HepG2 (cell line): Measurements from ENCODE around the gene PIP4K2B. TPM values are rescaled to one million over a fixed set of nuclear protein-coding genes. Genes with fewer than 3 reads are reported as not detected.

ENCODE experiments used
- AKNA ChIP-seq: sonication (generic); formaldehyde crosslinking; IDR thresholded peaks from 2 replicates; pipeline ENCODE4 v1.4.0; 2020; ENCODE audit warnings: missing genetic modification reagents, borderline replicate concordance
- ARID4A ChIP-seq: sonication (generic); formaldehyde crosslinking; IDR thresholded peaks from 2 replicates; pipeline ENCODE4 v1.5.0; 2020; ENCODE audit warnings: mild to moderate bottlenecking, missing genetic modification reagents, borderline replicate concordance
- CEBPB ChIP-seq: IDR thresholded peaks from 2 replicates; pipeline ENCODE4 v1.6.1; 2011; ENCODE audit warnings: low read depth, low read length, improper control_type of control experiment, borderline replicate concordance
- EP300 ChIP-seq, 3 experiments: sonication (generic) in 1 of 3; formaldehyde crosslinking in 1 of 3; IDR thresholded peaks; 2 replicates each; pipeline versions ENCODE4 v1.5.1 to v1.6.1; 2011 to 2020; ENCODE audit warnings: low read depth in 2 of 3, low read length in 2 of 3, borderline replicate concordance in 1 of 3, improper control_type of control experiment in 1 of 3, mild to moderate bottlenecking in 1 of 3, missing genetic modification reagents in 1 of 3, moderate library complexity in 1 of 3
- GATA4 ChIP-seq: sonication (generic); IDR thresholded peaks from 2 replicates; pipeline ENCODE4 v1.6.1; 2016; ENCODE audit warnings: antibody characterized with exemption, low read depth, borderline replicate concordance
- KAT7 ChIP-seq: IDR thresholded peaks from 2 replicates; pipeline ENCODE4 v1.6.1; 2018; ENCODE audit warnings: borderline replicate concordance, missing compliant biosample characterization
- PLRG1 ChIP-seq: fragments of 450-650 bp; conservative IDR thresholded peaks from 2 replicates; pipeline ENCODE4 v1.6.1; 2016
- YEATS2 ChIP-seq: sonication (generic); formaldehyde crosslinking; IDR thresholded peaks from 2 replicates; pipeline ENCODE4 v1.4.0; 2020; ENCODE audit warnings: missing genetic modification reagents, borderline replicate concordance
- ZBTB43 ChIP-seq: sonication (generic); formaldehyde crosslinking; conservative IDR thresholded peaks from 2 replicates; pipeline ENCODE4 v1.4.0; 2020; ENCODE audit warnings: missing genetic modification reagents
- ZNF337 ChIP-seq: sonication (generic); formaldehyde crosslinking; IDR thresholded peaks from 2 replicates; pipeline ENCODE4 v1.5.1; 2020; ENCODE audit warnings: missing genetic modification reagents, low read depth, mild to moderate bottlenecking, borderline replicate concordance
- ZNF33A ChIP-seq: sonication (generic); formaldehyde crosslinking; IDR thresholded peaks from 2 replicates; pipeline ENCODE4 v1.5.1; 2020; ENCODE audit warnings: missing genetic modification reagents, mild to moderate bottlenecking, moderate library complexity, borderline replicate concordance
- ZNF607 ChIP-seq: sonication (generic); formaldehyde crosslinking; IDR thresholded peaks from 2 replicates; pipeline ENCODE4 v1.5.1; 2020; ENCODE audit warnings: missing genetic modification reagents, mild to moderate bottlenecking, borderline replicate concordance
- ZNF720 ChIP-seq: sonication (generic); formaldehyde crosslinking; IDR thresholded peaks from 2 replicates; pipeline ENCODE4 v1.4.0; 2020; ENCODE audit warnings: missing genetic modification reagents
- polyA plus RNA-seq, 8 experiments: library from polyadenylated mRNA; depleted of rRNA in 3 of 8; stranded (reverse) in 7 of 8; unstranded in 1 of 8; fragments of >200 nt; fragmentation: Illumina TruSeq in 4 of 8; extraction: Trizol in 4 of 8; gene quantifications; 2 replicates each; pipeline versions ENCODE4 v1.2.1 to v1.2.3, GENCODE V29; 2011 to 2016; ENCODE audit warnings: low read depth in 4 of 8, missing spikeins in 1 of 8, mixed read lengths in 1 of 8; ENCODE audit not compliant: insufficient read depth in 1 of 8
- total RNA-seq, 5 experiments: library from RNA; depleted of rRNA; stranded (reverse); fragments of >200 nt; fragmentation: Illumina TruSeq; extraction: Trizol; gene quantifications; 2 replicates each; pipeline ENCODE4 v1.2.3, GENCODE V29; 2016; ENCODE audit warnings: low read depth in 1 of 5

The PIP4K2B gene
- total and polyA plus RNA-seq, 2 of the 13 experiments (the other 11 are each of a cell fraction or from before 2014, with no cell fraction given), result 20.4 to 54.0 TPM

DNA sequence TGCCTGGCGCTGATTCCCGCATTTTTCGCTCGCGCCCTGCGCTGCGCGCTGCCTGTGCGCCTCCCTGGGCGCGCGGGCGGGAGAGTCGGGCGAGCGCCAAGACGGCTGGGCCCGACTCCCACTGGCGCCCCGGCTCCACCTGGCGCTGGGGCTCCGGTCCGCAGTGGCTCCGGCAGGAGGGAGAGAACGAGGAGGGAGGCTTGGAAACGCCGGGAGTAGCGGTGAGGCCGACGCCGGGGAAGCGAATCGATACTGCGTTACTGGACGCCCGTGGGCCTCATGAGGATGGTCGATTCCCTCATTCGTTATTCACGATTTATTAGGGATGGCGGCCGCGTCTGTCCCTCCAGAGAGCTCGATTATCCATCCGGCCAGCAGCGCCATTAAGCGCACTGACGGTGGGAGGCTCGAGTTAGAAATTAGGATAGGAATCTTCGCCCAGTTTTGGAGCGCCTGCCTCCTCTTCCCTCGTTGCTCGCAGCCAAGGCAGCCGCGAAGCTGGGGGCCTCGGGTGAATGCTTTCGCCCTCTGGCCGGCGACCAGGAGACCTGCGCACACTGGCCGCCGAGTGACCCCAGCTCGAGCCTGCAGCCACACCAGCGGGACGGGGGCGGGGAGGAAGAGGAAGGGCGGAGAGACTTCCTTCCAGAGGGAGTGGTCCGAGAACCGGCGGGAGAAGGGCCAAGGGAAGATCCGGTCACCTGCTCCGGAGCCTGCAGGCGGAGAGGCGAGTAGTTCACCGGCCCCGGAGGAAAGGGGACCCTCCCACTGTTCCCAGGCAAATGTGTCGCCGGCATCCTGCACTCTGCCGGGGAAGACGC, 49.9 kb downstream of the PIP4K2B start (continued):
- TF ChIP-seq AKNA (CRISPR knock-in tag) (0 out of 2 replicates have a peak, but pooled peaks have one; percentile 10), EP300 (IDR thresholded peaks at IDR 0.05; ENCODE audit: low read depth in 2 of 2, low read length in 2 of 2) (no peak), EP300 (CRISPR knock-in tag; IDR thresholded peaks at IDR 0.05; ENCODE audit: borderline replicate concordance) (peak; percentile 15; the same call in 1 of the 2 replicates), ZNF33A (CRISPR knock-in tag) (no peak), ZBTB43 (CRISPR knock-in tag) (peak; percentile 86; the same call in 1 of the 2 replicates), PLRG1 (no peak), ZNF720 (CRISPR knock-in tag) (no peak), ARID4A (CRISPR knock-in tag) (peak; percentile 89), ZNF337 (no peak), KAT7 (CRISPR knock-in tag) (no peak), YEATS2 (CRISPR knock-in tag) (peak; percentile 80), CEBPB (no peak), ZNF607 (CRISPR knock-in tag) (no peak), GATA4 (peak; percentile 76)
